IMR-90 (cell line): ENCODE measurements around the gene LDLRAD4. TPM values are rescaled to one million over a fixed set of nuclear protein-coding genes. Genes with fewer than 3 reads are reported as not detected.

Source experiments
- ATAC-seq: fragments of 200-7000 bp; cut with Tn5 transposase; 2 replicates; pipeline ENCODE4 v1.9.1; 2020; ENCODE audit warnings: low read depth, mild to moderate bottlenecking, moderate library complexity
- BruUV-seq: library from RNA; stranded (reverse); fragments of 400-500 nt; replicated peaks from 2 replicates; lab custom pipeline; 2021; lab: Mats Ljungman, UMichigan
- CTCF ChIA-PET: fragments of 300-600 bp; formaldehyde crosslinking; extraction: SDS; loops from one replicate; lab custom pipeline; 2021; ENCODE audit warnings: antibody characterized with exemption; lab: Yijun Ruan, JAX
- POLR2A ChIA-PET: fragments of 300-600 bp; sonication (Branson Sonifier 250); formaldehyde crosslinking; loops from one replicate; lab custom pipeline; 2022; ENCODE audit warnings: antibody characterized with exemption; ENCODE audit not compliant: unreplicated experiment; lab: Charles Lee
- DNase-seq: peaks from one replicate; pipeline ENCODE4 v3.0.0; 2013
- H2AFZ ChIP-seq: replicated peaks from 2 replicates; pipeline ENCODE3; 2013; ENCODE audit warnings: low read length, mild to moderate bottlenecking; ENCODE audit not compliant: poor library complexity
- H2AK5ac ChIP-seq: 2 replicates; pipeline ENCODE4 v1.6.1; 2013; ENCODE audit warnings: low read depth, low read length, inconsistent platforms
- H2AK9ac ChIP-seq: replicated peaks from 2 replicates; pipeline ENCODE3; 2013; ENCODE audit warnings: mild to moderate bottlenecking, low read depth, low read length, moderate library complexity; ENCODE audit not compliant: poor library complexity
- H2BK120ac ChIP-seq: 2 replicates; pipeline ENCODE4 v1.6.1; 2013; ENCODE audit warnings: low read depth, low read length, inconsistent platforms
- H2BK15ac ChIP-seq: 3 replicates; pipeline ENCODE4 v1.6.1; 2013; ENCODE audit warnings: low read depth, low read length, inconsistent platforms
- H2BK20ac ChIP-seq: 2 replicates; pipeline ENCODE4 v1.6.1; 2013; ENCODE audit warnings: low read depth, mild to moderate bottlenecking, inconsistent platforms, low read length, moderate library complexity
- H2BK5ac ChIP-seq: 2 replicates; pipeline ENCODE4 v1.6.1; 2013; ENCODE audit warnings: mild to moderate bottlenecking, low read depth, low read length, inconsistent platforms; ENCODE audit not compliant: poor library complexity, severe bottlenecking
- H3K14ac ChIP-seq: replicated peaks from 2 replicates; pipeline ENCODE4 v1.6.1; 2013; ENCODE audit warnings: low read depth, low read length, inconsistent platforms
- H3K18ac ChIP-seq: 2 replicates; pipeline ENCODE4 v1.6.1; 2013; ENCODE audit warnings: low read depth, low read length, control low read depth
- H3K23ac ChIP-seq: 2 replicates; pipeline ENCODE4 v1.6.1; 2013; ENCODE audit warnings: low read depth, low read length, inconsistent platforms
- H3K27ac ChIP-seq: 2 replicates; pipeline ENCODE4 v1.5.1; 2013; ENCODE audit warnings: mild to moderate bottlenecking, control low read depth, low read length; ENCODE audit not compliant: insufficient read depth
- H3K27me3 ChIP-seq: 2 replicates; pipeline ENCODE4 v1.6.1; 2013; ENCODE audit warnings: low read length; ENCODE audit not compliant: control insufficient read depth, insufficient read depth
- H3K36me3 ChIP-seq: 2 replicates; pipeline ENCODE4 v1.6.1; 2013; ENCODE audit warnings: low read length, mixed read lengths; ENCODE audit not compliant: control insufficient read depth, insufficient read depth
- H3K4ac ChIP-seq: 2 replicates; pipeline ENCODE4 v1.6.1; 2013; ENCODE audit warnings: low read depth, low read length, inconsistent platforms
- H3K4me1 ChIP-seq: 2 replicates; pipeline ENCODE4 v1.6.1; 2013; ENCODE audit warnings: low read length, mixed read lengths; ENCODE audit not compliant: control insufficient read depth, insufficient read depth
- H3K4me2 ChIP-seq: 2 replicates; pipeline ENCODE4 v1.6.1; 2013; ENCODE audit warnings: low read depth, mild to moderate bottlenecking, control low read depth, low read length, moderate library complexity
- H3K4me3 ChIP-seq: 2 replicates; pipeline ENCODE4 v1.5.1; 2013; ENCODE audit warnings: low read depth, mild to moderate bottlenecking, control low read depth, low read length, moderate library complexity; ENCODE audit not compliant: insufficient read depth
- H3K56ac ChIP-seq: 2 replicates; pipeline ENCODE4 v1.6.1; 2013; ENCODE audit warnings: low read length, inconsistent platforms; ENCODE audit not compliant: insufficient read depth; ENCODE audit errors: extremely low read depth
- H3K79me1 ChIP-seq, 2 experiments: 2 replicates each; pipeline ENCODE4 v1.6.1; 2013; ENCODE audit warnings: low read length in 2 of 2, inconsistent platforms in 1 of 2, low read depth in 1 of 2
- H3K9ac ChIP-seq: 2 replicates; pipeline ENCODE4 v1.6.1; 2013; ENCODE audit warnings: low read depth, low read length, control low read depth
- H3K9me1 ChIP-seq: 2 replicates; pipeline ENCODE4 v1.6.1; 2013; ENCODE audit warnings: low read length, inconsistent platforms; ENCODE audit not compliant: insufficient read depth
- H3K9me3 ChIP-seq: 2 replicates; pipeline ENCODE4 v1.6.1; 2013; ENCODE audit warnings: low read length; ENCODE audit not compliant: control insufficient read depth, insufficient read depth
- H4K20me1 ChIP-seq: 2 replicates; pipeline ENCODE4 v1.6.1; 2013; ENCODE audit warnings: low read length, inconsistent platforms; ENCODE audit not compliant: insufficient read depth
- H4K5ac ChIP-seq: 2 replicates; pipeline ENCODE4 v1.6.1; 2013; ENCODE audit warnings: mild to moderate bottlenecking, low read depth, low read length, control low read depth
- H4K8ac ChIP-seq, 2 experiments: 2 replicates each; pipeline ENCODE4 v1.6.1; 2013; ENCODE audit warnings: low read depth in 2 of 2, low read length in 2 of 2, control low read depth in 1 of 2, inconsistent platforms in 1 of 2
- H4K91ac ChIP-seq: 2 replicates; pipeline ENCODE4 v1.6.1; 2013; ENCODE audit warnings: low read depth, low read length, inconsistent platforms; ENCODE audit not compliant: insufficient read depth
- BHLHE40 ChIP-seq: fragments of 150-350 bp; IDR thresholded peaks from 2 replicates; pipeline ENCODE4 v1.6.1; 2016; ENCODE audit warnings: mild to moderate bottlenecking, low read depth, low read length
- CEBPB ChIP-seq: IDR thresholded peaks from 2 replicates; pipeline ENCODE4 v1.6.1; 2012; ENCODE audit warnings: low read depth, low read length, improper control_type of control experiment
- CHD1 ChIP-seq: IDR thresholded peaks from 2 replicates; pipeline ENCODE4 v1.6.1; 2012; ENCODE audit warnings: low read depth, low read length, improper control_type of control experiment
- FOS ChIP-seq: fragments of 150-350 bp; IDR thresholded peaks from 2 replicates; pipeline ENCODE4 v1.6.1; 2016; ENCODE audit warnings: low read depth, low read length
- MAFK ChIP-seq: IDR thresholded peaks from 2 replicates; pipeline ENCODE4 v1.6.1; 2012; ENCODE audit warnings: low read depth, low read length, improper control_type of control experiment
- MAZ ChIP-seq: IDR thresholded peaks from 2 replicates; pipeline ENCODE4 v1.6.1; 2012; ENCODE audit warnings: low read depth, mild to moderate bottlenecking, low read length, improper control_type of control experiment, moderate library complexity, borderline replicate concordance
- MXI1 ChIP-seq: IDR thresholded peaks from 2 replicates; pipeline ENCODE4 v1.6.1; 2012; ENCODE audit warnings: low read depth, mild to moderate bottlenecking, low read length, moderate library complexity, borderline replicate concordance
- NFE2L2 ChIP-seq: fragments of 150-350 bp; IDR thresholded peaks from 2 replicates; pipeline ENCODE4 v1.6.1; 2016; ENCODE audit warnings: low read depth, mild to moderate bottlenecking, low read length
- POLR2A ChIP-seq: IDR thresholded peaks from 2 replicates; pipeline ENCODE4 v1.6.1; 2012; ENCODE audit warnings: mild to moderate bottlenecking, low read depth, low read length
- RAD21 ChIP-seq: IDR thresholded peaks from 2 replicates; pipeline ENCODE4 v1.6.1; 2012; ENCODE audit warnings: low read length, improper control_type of control experiment
- RCOR1 ChIP-seq: IDR thresholded peaks from 2 replicates; pipeline ENCODE4 v1.6.1; 2012; ENCODE audit warnings: mild to moderate bottlenecking, low read length, improper control_type of control experiment; ENCODE audit not compliant: insufficient replicate concordance
- RFX5 ChIP-seq: IDR thresholded peaks from 2 replicates; pipeline ENCODE4 v1.8.0; 2012; ENCODE audit warnings: low read depth, mild to moderate bottlenecking, low read length, moderate library complexity
- SMC3 ChIP-seq: fragments of 150-350 bp; IDR thresholded peaks from 2 replicates; pipeline ENCODE4 v1.6.1; 2016; ENCODE audit warnings: low read depth, mild to moderate bottlenecking, antibody characterized with exemption, low read length, moderate library complexity
- USF2 ChIP-seq: fragments of 150-350 bp; IDR thresholded peaks from 2 replicates; pipeline ENCODE4 v1.6.1; 2017; ENCODE audit warnings: mild to moderate bottlenecking, antibody characterized with exemption, low read length, low read depth
- WGBS, 2 experiments: methylation state at CpG; one replicate each; pipeline versions ENCODE4 v1.1.5 to v1.1.7; 2013; ENCODE audit warnings: missing lambda C conversion rate in 2 of 2; ENCODE audit not compliant: insufficient read length in 1 of 2; ENCODE audit errors: extremely low coverage in 2 of 2; 5-methylcytosine and 5-hydroxymethylcytosine counted together
- dilution Hi-C: fragments of 300-500 bp; cut with HindIII; formaldehyde crosslinking; loops from one replicate; pipeline ENCODE4 v1.14.3; 2018; ENCODE audit warnings: low sequenced_read_pairs; ENCODE audit not compliant: unreplicated experiment
- in situ Hi-C: fragments of 300-500 bp; cut with MboI; formaldehyde crosslinking; loops from 3 replicates; pipeline ENCODE4 v1.14.3; 2019; ENCODE audit warnings: low sequenced_read_pairs, inconsistent platforms, mixed read lengths
- intact Hi-C: fragments of 100-400 bp; cut with micrococcal nuclease; formaldehyde crosslinking; loops from 2 replicates; pipeline ENCODE4 v1.10.0; 2022
- polyA plus RNA-seq, 3 experiments: library from polyadenylated mRNA; depleted of rRNA; stranded (reverse); fragments of >200 nt; gene quantifications; 2 replicates each; pipeline ENCODE4 v1.2.3, GENCODE V29; 2012; ENCODE audit warnings: low replicate concordance in 1 of 3
- total RNA-seq: library from RNA; depleted of rRNA; stranded (reverse); fragments of >200 nt; gene quantifications from 2 replicates; pipeline ENCODE4 v1.2.3, GENCODE V29; 2012
- TF ChIP-seq, protein P1 (sequence below): fragments of 150-350 bp; IDR thresholded peaks from 2 replicates; pipeline ENCODE4 v1.6.1; 2016; ENCODE audit warnings: low read depth, mild to moderate bottlenecking, low read length, moderate library complexity, borderline replicate concordance
- TF ChIP-seq, protein P2 (sequence below): conservative IDR thresholded peaks from 2 replicates; pipeline ENCODE4 v1.5.1; 2012; ENCODE audit warnings: mild to moderate bottlenecking, low read depth, low read length, improper control_type of control experiment

LDLRAD4 gene
- total and polyA plus RNA-seq, 2 of the 4 experiments (the other 2 are of a cell fraction) = not detected

DNA sequence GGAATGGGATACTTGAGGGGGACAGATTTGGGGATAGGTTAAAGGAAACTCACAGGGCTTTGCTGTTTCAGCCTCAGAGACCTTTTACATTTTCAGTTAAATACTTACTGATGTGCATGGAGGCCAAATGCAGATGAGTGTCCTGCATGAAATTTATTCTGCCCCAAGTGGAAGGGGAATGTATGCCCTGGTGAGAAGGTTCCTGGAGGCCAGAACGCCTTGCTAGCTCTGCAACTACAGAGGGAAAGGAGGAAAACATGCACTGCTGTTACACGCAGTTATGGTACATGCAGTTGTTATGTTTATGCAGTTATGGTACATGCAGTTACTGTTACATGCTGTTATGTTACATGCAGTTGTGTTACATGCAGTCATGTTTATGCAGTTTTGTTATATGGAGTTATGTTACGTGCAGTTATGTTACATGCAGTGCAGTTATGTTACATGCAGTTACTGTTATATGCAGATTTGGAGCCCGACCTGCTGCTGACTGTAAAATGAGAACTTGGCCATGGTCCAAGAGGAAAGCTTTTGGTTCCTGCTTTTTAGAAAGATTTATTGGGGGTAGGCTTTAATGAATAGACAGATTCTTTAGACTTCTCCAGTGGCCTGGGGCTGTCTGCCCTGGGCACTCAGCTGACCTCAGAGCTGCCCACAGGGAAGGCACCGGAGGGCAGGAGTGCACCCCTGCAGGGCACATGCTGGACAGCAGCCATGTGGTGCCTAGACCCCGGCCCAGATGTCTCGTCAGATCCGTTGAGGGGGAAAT lies 84.1 kb downstream of the LDLRAD4 start:
- BruUV-seq = no TSS peak

More for the DNA sequence above, 84.1 kb downstream of the LDLRAD4 start:
- Histone ChIP-seq H3K18ac (no peak overlapping the region), H3K27me3 (no peaks in the 10 kb centered on the region), H3K36me3 (no peaks in the 10 kb centered on the region), H3K9me1 (no peaks in the 10 kb centered on the region), H3K4me2 (no peak overlapping the region), H3K9ac (no peak overlapping the region), H3K23ac (no peak overlapping the region), H3K79me1 (no peaks in the 10 kb centered on the region), H2BK20ac (no peak overlapping the region), H3K4me3 (no peak overlapping the region), H3K27ac (no peak overlapping the region), H4K8ac (no peak overlapping the region), H4K5ac (no peak overlapping the region), H2AFZ (no peak overlapping the region), H3K4me1 (no peaks in the 10 kb centered on the region), H3K56ac (no peak overlapping the region), H2AK9ac (no peak overlapping the region), H3K14ac (no peak overlapping the region), H3K4ac (no peak overlapping the region), H2BK5ac (no peak overlapping the region), H4K20me1 (no peaks in the 10 kb centered on the region), H2BK15ac (no peak overlapping the region), H2BK120ac (no peak overlapping the region), H2AK5ac (no peak overlapping the region), H4K91ac (no peak overlapping the region), H3K9me3 (no peaks in the 10 kb centered on the region)
- CTCF ChIA-PET = no interaction called here
- DNase-seq (no peak), ATAC-seq (no peak)
- WGBS, 2 experiments = 33% methylated on average over 4 of the region's 8 CpGs; no CpG with 5 or more reads in 1 of the 2 experiments
- dilution Hi-C loops = no loop called here
- POLR2A ChIA-PET = no interaction called here
- in situ Hi-C loops = no loop called here
- TF ChIP-seq MXI1 = no peak
- no peak for TF ChIP-seq CHD1
- TF ChIP-seq, protein P1, sequence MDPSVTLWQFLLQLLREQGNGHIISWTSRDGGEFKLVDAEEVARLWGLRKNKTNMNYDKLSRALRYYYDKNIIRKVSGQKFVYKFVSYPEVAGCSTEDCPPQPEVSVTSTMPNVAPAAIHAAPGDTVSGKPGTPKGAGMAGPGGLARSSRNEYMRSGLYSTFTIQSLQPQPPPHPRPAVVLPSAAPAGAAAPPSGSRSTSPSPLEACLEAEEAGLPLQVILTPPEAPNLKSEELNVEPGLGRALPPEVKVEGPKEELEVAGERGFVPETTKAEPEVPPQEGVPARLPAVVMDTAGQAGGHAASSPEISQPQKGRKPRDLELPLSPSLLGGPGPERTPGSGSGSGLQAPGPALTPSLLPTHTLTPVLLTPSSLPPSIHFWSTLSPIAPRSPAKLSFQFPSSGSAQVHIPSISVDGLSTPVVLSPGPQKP = no peak
- TF ChIP-seq NFE2L2 = no peak
- TF ChIP-seq, protein P2, sequence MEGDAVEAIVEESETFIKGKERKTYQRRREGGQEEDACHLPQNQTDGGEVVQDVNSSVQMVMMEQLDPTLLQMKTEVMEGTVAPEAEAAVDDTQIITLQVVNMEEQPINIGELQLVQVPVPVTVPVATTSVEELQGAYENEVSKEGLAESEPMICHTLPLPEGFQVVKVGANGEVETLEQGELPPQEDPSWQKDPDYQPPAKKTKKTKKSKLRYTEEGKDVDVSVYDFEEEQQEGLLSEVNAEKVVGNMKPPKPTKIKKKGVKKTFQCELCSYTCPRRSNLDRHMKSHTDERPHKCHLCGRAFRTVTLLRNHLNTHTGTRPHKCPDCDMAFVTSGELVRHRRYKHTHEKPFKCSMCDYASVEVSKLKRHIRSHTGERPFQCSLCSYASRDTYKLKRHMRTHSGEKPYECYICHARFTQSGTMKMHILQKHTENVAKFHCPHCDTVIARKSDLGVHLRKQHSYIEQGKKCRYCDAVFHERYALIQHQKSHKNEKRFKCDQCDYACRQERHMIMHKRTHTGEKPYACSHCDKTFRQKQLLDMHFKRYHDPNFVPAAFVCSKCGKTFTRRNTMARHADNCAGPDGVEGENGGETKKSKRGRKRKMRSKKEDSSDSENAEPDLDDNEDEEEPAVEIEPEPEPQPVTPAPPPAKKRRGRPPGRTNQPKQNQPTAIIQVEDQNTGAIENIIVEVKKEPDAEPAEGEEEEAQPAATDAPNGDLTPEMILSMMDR = no peak
- no peak for TF ChIP-seq POLR2A
- TF ChIP-seq FOS = no peak
- TF ChIP-seq RAD21 = no peak
- TF ChIP-seq USF2 = no peak
- no peak for TF ChIP-seq MAZ
- TF ChIP-seq MAFK = no peak
- TF ChIP-seq RFX5 = no peak
- no peak for TF ChIP-seq SMC3
- TF ChIP-seq CEBPB = no peak
- no peak for TF ChIP-seq BHLHE40
- no peak for TF ChIP-seq RCOR1
- intact Hi-C loops = no loop called here
